Right lobe of liver (tissue), 6 donors: ENCODE data around the gene CEP43. TPM values are rescaled to one million over a fixed set of nuclear protein-coding genes. Genes with fewer than 3 reads are reported as not detected.

Experiments
- ATAC-seq, 4 donors: fragments of 200-7000 bp; cut with Tn5 transposase; one replicate each; pipeline ENCODE4 v1.9.1; 2020; ENCODE audit warnings: mild to moderate bottlenecking in 4 of 4, moderate library complexity in 4 of 4
- DNase-seq, 3 donors: peaks; one replicate each; pipeline ENCODE4 v3.0.0-alpha.2; 2020
- H3K27ac ChIP-seq, 3 donors: fragments of 200-600 bp; one replicate each; pipeline ENCODE4 v1.8.0; 2022
- H3K27me3 ChIP-seq, 2 donors: fragments of 200-600 bp; one replicate each; pipeline ENCODE4 v1.8.0; 2022
- H3K36me3 ChIP-seq, 4 donors: fragments of 200-600 bp; sonication (generic) in 1 of 4; one replicate each; pipeline versions ENCODE4 v1.5.1 to v1.8.0; 2017 to 2022; ENCODE audit warnings: control low read depth in 1 of 4
- H3K4me1 ChIP-seq, 4 donors: fragments of 200-600 bp; sonication (generic) in 1 of 4; one replicate each; pipeline versions ENCODE4 v1.5.1 to v1.8.0; 2017 to 2022; ENCODE audit warnings: control low read depth in 1 of 4
- H3K4me3 ChIP-seq, 3 donors: fragments of 200-600 bp; one replicate each; pipeline ENCODE4 v1.8.0; 2022
- H3K9me3 ChIP-seq, 4 donors: fragments of 200-600 bp; sonication (generic) in 1 of 4; one replicate each; pipeline versions ENCODE4 v1.5.1 to v1.8.0; 2017 to 2022; ENCODE audit warnings: control low read depth in 1 of 4
- POLR2A ChIP-seq: fragments of 450-650 bp; IDR thresholded peaks from one replicate; pipeline ENCODE4 v1.6.1; 2017; ENCODE audit warnings: antibody characterized with exemption, mild to moderate bottlenecking
- WGBS: methylation state at CpG from one replicate; pipeline ENCODE4 v1.1.6; 2018; ENCODE audit warnings: low coverage, low lambda C conversion rate; ENCODE audit not compliant: insufficient coverage; ENCODE audit errors: missing lambda C conversion rate; 5-methylcytosine and 5-hydroxymethylcytosine counted together
- intact Hi-C, 2 donors: fragments of 100-400 bp; cut with DNase I; formaldehyde crosslinking; loops; one replicate each; pipeline versions ENCODE4 v1.11.2 to v1.14.1; 2022
- total RNA-seq, 6 experiments: library from RNA; depleted of rRNA in 2 of 6; stranded (reverse); fragments of >200 nt in 2 of 6; fragmentation: NEBNext Ultra II Directional in 3 of 6; extraction: Animal tissue kit (Norgen Biotek cat#: 25700) in 3 of 6; gene quantifications; one replicate each; pipeline versions ENCODE4 v1.1.0 to v1.2.4, GENCODE V29; 2016 to 2023
- TF ChIP-seq, protein P1 (sequence below), 4 donors: fragments of 200-600 bp in 3 of 4; fragments of 450-650 bp in 1 of 4; IDR thresholded peaks; one replicate each; pipeline versions ENCODE4 v1.5.1 to v1.8.0; 2016 to 2022; ENCODE audit warnings: antibody characterized with exemption in 4 of 4, mild to moderate bottlenecking in 2 of 4
- donor health status: DM: no; HTN: yes; CAD: no.
- donor health status: DM: no; HTN: no; CAD: no.
- donor health status: DM: no; HTN: no; CAD: no.
- donor health status: DM: no; HTN: yes; CAD: no.
- donor health status: DM: no; HTN: yes; CAD: no.

The CEP43 gene
- total RNA-seq, 6 experiments from 2014 or later: 11.7 to 23.5 (median 19.7) TPM

DNA sequence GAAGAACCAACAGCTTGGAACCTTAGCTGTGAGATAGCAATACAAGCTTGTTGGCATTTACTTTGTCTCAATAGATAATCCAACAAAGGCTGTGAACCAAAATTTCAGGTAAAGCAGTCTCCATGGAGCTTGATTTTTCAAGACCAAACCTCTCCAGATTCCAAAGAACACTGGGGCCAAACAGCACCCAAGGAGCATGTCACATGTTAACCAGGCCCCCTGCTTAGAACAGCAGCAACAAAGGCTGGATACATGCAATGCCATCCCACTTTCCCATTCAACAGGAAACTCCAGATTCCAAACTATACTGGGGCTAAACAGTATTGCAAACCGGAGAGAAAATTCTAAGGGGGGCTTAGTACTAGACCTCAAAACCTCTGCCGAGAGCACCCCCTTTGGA is 27.1 kb upstream of the CEP43 start:
- intact Hi-C loops: no loop called here
- no CpG with 5 or more reads among the region's 2 CpGs for WGBS

DNA sequence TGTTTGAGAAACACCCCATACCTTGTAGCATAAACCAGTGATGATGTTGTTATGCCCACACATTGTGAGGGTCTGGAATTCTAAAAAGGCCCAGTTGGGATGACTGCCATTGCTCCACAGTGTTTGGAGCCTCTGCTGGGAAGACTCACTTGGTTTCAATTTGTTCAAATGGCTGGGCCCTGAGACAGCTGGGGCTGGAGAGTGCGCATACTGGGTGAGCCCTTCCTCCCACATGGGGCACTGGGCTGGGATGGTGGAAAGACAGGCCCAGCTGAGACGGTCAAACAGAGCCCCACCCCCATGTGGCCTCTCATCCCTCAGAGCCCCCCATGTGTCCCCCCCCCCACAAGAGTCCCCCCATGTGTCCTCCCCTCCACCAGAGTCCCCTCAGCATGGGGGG is 22.6 kb upstream of the CEP43 start:
- Histone ChIP-seq H3K9me3 (no peaks in the 10 kb centered on the region), H3K27ac (no peak overlapping the region), H3K4me3 (no peak overlapping the region), H3K27me3 (no peaks in the 10 kb centered on the region), H3K36me3 (no peaks in the 10 kb centered on the region), H3K4me1 (no peaks in the 10 kb centered on the region)
- ATAC-seq (peak in 1 of 4 donors; percentile 32), DNase-seq (no peak)
- intact Hi-C loops: no loop called here
- TF ChIP-seq POLR2A: no peak
- TF ChIP-seq, protein P1, sequence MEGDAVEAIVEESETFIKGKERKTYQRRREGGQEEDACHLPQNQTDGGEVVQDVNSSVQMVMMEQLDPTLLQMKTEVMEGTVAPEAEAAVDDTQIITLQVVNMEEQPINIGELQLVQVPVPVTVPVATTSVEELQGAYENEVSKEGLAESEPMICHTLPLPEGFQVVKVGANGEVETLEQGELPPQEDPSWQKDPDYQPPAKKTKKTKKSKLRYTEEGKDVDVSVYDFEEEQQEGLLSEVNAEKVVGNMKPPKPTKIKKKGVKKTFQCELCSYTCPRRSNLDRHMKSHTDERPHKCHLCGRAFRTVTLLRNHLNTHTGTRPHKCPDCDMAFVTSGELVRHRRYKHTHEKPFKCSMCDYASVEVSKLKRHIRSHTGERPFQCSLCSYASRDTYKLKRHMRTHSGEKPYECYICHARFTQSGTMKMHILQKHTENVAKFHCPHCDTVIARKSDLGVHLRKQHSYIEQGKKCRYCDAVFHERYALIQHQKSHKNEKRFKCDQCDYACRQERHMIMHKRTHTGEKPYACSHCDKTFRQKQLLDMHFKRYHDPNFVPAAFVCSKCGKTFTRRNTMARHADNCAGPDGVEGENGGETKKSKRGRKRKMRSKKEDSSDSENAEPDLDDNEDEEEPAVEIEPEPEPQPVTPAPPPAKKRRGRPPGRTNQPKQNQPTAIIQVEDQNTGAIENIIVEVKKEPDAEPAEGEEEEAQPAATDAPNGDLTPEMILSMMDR (IDR thresholded peaks at IDR 0.05): no peak
- WGBS: 100% methylated on average over 1 of the region's 2 CpGs

More for the DNA sequence above, 27.1 kb upstream of the CEP43 start:
- DNase-seq: no peak
- Histone ChIP-seq H3K9me3 (no peaks in the 10 kb centered on the region), H3K4me3 (no peak overlapping the region), H3K36me3 (no peaks in the 10 kb centered on the region), H3K4me1 (no peaks in the 10 kb centered on the region), H3K27me3 (no peaks in the 10 kb centered on the region), H3K27ac (no peak overlapping the region)
- ATAC-seq: no peak
- TF ChIP-seq, protein P1 (IDR thresholded peaks at IDR 0.05): no peak
- TF ChIP-seq POLR2A: no peak

DNA sequence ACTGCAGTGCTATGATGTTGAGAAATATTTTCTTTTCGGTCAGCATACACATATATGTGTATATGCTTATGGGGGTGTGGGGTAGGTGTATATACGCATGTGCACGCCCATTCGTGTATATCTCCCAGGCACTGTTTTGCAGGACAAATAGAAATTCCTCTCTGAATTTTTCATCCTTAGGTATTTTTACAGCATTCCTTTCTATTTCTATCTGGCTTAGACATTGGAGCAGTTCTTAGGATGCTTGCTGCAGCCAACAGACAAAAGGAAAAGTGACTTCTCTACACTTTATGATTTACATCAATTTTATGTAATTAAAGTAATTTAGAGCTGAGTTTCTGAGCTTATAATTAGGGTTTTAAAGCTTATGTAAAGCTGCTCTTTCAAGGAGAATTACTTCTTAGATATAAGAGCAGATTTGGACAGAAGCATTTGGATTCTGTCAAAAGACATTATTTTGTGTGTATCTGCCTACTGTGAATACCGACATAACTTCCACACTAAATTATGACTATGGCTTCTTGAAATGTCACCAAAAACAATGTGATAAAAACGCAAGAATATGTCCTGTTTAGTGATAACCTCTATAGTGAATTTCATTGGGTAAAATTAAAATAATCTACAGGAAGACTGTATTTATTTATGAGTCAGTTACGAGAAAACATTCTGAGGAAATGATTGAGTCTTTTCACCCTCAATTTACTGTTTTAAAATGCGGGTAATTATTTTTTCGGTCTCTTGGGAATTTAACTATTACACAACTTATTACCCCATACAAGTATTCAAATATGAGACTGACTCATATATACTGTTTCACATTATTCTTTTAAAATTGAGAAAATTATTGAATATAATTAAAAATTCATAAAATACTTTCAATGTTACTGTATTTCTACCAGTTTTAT is 21.3 kb upstream of the CEP43 start:
- Histone ChIP-seq H3K27ac (no peak overlapping the region), H3K36me3 (no peaks in the 10 kb centered on the region), H3K4me3 (no peak overlapping the region), H3K9me3 (no peaks in the 10 kb centered on the region), H3K4me1 (no peaks in the 10 kb centered on the region), H3K27me3 (no peaks in the 10 kb centered on the region)
- no peak for TF ChIP-seq POLR2A
- TF ChIP-seq, protein P1 (IDR thresholded peaks at IDR 0.05): no peak
- ATAC-seq (no peak), DNase-seq (no peak)
- WGBS: 79% methylated on average over 9 of the region's 9 CpGs
- intact Hi-C loops: no loop called here

DNA sequence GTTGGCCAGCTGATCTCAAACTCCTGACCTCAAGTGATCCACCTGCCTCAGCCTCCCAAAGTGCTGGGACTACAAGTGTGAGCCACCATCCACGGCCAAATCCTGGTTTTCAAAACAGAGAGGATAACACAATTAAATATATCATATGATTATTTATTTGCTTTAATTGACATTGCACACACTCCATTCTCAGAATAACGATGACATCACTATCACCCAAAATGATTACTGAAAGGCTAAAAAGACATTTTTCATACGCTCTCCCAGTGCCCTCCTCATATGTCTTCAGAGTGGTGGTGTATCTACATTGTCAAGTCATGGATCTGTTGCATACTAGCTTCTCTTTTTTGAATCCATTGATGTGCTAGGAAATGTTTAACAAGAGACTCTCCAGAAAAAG is 18.5 kb upstream of the CEP43 start:
- Histone ChIP-seq H3K36me3 (no peaks in the 10 kb centered on the region), H3K4me3 (no peak overlapping the region), H3K4me1 (no peaks in the 10 kb centered on the region), H3K27me3 (no peaks in the 10 kb centered on the region), H3K27ac (no peak overlapping the region), H3K9me3 (no peaks in the 10 kb centered on the region)
- intact Hi-C loops: no loop called here
- TF ChIP-seq, protein P1 (IDR thresholded peaks at IDR 0.05): no peak
- no peak for TF ChIP-seq POLR2A
- 94% methylated on average over 3 of the region's 3 CpGs for WGBS
- no peak for DNase-seq
- ATAC-seq: no peak
